Measurements from ENCODE around the gene KRI1.
"Not testable (repeated sequence)": the region's sequence is repeated elsewhere in the genome, so short reads cannot be mapped to it uniquely, and the experiment has no call there.

The KRI1 gene

DNA sequence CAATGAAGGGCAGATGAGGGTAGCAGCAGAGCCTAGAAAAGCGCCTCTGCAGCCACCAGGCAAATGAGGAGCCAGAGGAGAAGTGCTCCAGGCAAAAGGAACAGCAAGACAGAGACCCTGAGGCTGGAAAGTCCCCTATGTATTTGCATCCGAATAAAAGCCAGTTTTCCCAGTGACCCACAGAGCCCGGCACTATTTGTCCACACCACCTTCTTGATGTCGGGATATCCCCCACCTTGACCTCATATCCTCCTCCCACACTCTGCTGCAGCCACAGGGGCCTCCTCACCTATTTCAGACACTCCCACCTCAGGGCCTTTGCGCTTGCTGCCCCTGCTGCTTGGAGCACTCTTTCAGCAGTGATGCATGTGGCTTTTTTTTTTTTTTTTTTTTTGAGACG lies 15.5 kb downstream of the KRI1 start:
- DNase-seq (ENCODE audit: low read depth), result no peak

DNA sequence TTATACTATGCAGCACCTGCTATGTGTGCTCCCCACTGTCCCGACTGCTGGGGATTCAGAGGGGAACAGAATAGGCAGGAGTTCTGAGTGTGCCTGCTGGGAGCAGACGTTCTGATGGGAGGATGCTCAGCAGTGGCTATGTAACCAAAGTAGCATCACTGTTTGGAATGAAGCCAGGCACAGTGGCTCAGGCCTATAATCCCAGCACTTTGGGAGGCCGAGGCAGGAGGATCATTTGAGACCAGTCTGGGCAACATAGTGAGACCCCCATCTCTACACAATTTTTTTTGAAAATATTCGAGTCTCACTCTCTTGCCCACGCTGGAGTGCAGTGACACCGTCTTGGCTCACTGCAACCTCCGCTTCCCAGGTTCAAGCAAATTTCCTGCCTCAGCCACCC lies 16.1 kb downstream of the KRI1 start:
- no peak for DNase-seq (ENCODE audit: low read depth)

DNA sequence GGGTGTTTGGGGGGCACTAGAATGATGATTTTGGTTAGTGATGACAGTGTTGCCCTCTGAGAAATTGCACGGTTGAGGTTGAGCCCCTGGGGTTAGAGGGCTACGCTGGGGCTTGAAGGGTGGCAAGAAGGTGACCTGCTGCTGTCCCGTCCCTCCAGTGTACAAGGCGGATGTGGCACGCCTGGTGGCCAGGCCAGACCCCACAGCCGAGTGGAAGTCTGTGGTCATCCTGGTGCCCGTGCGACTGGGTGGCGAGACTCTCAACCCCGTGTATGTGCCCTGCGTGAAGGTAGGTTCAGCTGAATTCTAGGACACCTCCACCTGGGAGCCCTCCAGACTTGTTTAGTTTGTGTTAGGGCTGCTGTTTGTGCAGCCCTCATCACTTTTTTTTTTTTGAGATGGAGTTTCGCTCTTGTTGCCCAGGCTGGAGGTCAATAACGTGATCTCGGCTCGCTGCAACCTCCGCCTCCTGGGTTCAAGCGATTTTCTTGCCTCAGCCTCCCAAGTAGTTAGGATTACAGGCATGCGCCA lies 17.0 kb downstream of the KRI1 start:
- DNase-seq (ENCODE audit: low read depth), result no peak

- DNase-seq (ENCODE audit: low read depth), result no peak
These were observed 19.0 kb downstream of the KRI1 start for GRCh38 chr19:10546817-10547216.

DNA sequence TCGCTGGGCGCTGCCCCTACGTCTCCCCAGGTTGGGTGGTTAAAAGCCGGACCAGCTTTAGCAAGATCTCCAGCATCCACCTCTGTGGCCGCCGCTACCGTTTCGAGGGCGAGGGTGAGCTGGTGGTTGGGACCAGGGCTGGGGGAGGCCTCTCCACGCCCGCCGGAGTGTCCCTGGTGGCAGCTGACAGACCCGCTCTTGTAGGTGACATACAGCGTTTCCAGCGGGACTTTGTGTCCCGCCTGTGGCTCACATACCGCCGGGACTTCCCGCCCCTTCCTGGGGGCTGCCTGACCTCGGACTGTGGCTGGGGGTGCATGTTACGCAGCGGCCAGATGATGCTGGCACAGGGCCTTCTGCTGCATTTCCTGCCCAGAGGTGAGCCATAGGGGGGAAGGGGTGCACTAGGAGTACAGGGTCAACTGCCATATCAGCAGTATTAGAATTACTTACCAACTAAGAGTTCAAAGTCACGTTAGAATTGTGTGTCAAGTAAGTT lies 21.0 kb downstream of the KRI1 start:
- DNase-seq (ENCODE audit: low read depth), result no peak

DNA sequence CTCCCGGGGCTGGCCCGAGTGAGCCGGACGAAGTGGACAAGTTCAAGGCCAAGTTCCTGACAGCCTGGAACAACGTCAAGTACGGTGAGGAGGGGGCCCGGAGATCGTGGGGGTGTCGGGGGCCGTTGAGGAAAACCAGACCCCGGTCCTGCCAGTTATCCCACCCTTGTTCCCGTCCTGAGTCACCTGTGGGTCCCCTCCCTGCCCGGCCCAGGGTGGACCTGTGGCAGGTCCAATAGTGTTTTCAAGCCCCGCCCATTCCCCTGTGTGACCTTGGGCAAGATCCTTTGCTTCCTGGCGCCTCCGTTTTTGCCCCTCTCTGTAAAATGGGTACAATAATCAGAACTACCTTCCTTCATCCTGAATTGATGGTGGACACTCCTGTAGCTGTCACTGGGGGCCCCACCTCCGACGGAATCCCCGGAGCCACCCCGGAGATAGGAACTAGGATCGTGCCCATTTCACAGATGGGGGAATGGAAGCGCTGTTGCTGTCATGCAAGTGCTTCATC lies 21.5 kb downstream of the KRI1 start:
- DNase-seq (ENCODE audit: low read depth), result no peak

- DNase-seq (ENCODE audit: low read depth), result peak; percentile 76
These were observed 22.2 kb downstream of the KRI1 start, which contains the start of gene ATG4D for GRCh38 chr19:10543420-10544241. Gene ATG4D (plus strand): TSS chr19:10543904. CDS start chr19:10544091, 187 bp downstream.

DNA sequence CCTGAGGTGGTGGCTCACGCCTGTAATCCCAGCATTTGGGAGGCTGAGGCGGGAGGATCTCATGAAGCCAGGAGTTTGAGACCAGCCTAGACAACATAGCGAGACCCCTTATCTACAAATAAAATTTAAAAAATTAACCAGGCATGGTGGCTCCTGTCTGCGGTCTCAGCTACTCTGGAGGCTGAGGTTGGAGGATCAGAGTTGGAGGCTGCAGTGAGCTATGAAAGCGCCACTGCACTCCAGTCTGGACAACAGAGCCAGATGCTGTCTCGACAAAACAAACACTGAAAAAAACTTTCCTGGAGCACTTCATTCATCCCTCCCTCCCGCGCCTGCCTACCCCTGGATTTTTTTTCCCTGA lies 22.8 kb downstream of the KRI1 start:
- DNase-seq (ENCODE audit: low read depth), result no peak

GRCh38 chr19:10539016-10539415 lies 26.8 kb downstream of the KRI1 start:
- not testable (repeated sequence) for DNase-seq (ENCODE audit: low read depth)

DNA sequence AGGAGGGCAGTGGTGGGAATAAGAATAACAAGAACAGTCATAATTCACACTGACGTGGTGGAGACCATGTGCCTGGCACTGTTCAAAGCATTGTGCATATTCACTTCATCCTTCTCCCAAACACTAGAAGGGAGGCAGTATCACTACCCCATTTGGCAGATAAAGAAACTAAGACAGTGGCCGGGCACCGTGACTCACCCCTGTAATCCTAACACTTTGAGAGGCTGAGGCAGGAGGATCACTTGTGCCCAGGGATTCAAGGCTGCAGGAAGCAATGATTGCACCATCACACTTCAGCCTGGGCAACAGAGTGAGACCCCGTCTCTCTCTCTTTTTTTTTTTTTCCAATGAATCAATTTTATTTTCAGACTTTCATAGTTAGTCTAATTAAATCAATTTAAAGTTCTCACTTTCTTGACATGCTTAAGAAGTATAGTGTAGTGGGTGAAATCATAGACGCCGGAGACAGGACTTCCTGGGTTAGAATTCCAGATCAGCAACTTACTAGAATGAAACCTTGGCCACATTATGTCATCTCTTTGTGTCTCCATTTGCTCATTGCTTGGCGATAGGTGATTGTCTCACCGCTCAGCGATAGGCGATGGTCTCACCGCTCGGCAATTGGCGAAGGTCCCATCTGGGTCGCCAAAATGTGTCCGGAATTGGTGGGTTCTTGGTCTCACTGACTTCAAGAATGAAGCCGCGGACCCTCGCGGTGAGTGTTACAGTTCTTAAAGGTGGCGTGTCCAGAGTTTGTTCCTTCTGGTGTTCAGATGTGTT lies 27.4 kb downstream of the KRI1 start:
- DNase-seq (ENCODE audit: low read depth), result no peak

DNA sequence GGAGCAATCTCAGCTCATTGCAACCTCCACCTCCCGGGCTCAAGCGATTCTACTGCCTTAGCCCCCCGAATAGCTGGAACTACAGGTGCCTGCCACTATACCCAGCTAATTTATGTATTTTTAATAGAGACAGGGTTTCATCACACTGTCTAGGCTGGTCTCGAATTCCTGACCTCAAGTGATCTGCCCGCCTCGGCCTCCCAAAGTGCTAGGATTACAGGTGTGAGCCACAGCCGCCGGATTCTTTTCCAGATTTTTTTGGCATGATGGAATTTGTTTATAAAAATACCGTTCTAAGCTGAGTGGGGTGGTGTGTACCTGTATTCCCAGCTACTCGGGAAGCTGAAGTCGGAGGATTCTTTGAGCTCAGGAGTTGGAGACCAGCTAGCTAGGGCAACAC lies 28.1 kb downstream of the KRI1 start:
- no peak for DNase-seq (ENCODE audit: low read depth)

DNA sequence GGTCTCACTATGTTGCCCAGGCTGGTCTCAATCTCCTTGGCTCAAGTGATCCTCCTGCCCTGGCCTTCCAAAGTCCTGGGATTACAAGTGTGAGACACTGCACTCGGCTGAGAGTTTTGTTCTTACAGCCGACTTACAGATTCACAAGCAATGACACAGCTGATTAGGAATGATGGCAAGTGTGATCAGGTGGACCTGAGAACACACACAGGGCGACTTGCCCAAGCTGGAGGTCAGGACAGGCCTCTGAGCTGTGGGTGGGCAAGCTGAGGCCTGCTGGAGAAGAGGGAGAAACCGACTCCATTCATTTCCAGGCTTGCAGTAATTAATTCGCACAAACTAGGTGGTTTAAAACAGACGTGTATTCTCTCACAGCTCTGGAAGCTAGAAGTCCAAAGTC lies 30.2 kb downstream of the KRI1 start:
- peak; percentile 29 for DNase-seq (ENCODE audit: low read depth)

DNA sequence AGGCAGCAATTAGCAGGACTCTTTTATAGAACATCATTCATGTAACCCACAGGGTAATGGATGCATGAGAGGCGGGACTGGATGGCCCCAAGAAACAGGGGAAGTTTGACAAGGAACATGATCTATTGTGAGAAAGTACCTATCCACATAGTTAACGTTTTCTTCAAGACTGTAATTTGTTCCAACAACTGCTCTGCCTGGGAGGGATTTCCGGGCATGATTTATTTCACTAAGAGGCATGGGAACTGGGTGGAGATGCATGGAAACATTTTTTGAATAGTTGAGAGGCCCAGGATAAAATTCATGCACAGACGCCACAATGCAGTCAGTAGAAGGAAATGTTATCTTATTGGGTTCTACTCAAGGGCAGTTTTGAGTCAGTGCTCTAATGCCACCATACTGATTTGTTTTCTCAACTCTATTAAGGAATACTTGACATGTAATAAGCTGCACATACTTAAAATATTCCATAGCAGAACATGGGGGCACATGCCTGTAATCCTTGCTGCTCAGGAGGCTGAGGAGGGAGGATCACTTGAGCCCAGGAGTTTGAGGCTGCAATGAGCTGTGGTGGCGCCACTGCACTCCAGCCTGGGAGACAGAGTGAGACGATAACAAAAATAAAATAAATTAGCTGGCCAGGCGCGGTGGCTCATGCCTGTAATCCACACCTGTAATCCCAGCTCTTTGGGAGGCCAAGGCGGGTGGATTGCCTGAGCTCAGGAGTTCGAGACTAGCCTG lies 32.0 kb downstream of the KRI1 start:
- peak; percentile 98 for DNase-seq (ENCODE audit: low read depth)

- no peak for DNase-seq (ENCODE audit: low read depth)
These were observed 33.4 kb downstream of the KRI1 start for GRCh38 chr19:10532457-10532856.

GRCh38 chr19:10526887-10527286 lies 38.9 kb downstream of the KRI1 start:
- not testable (repeated sequence) for DNase-seq (ENCODE audit: low read depth)

DNA sequence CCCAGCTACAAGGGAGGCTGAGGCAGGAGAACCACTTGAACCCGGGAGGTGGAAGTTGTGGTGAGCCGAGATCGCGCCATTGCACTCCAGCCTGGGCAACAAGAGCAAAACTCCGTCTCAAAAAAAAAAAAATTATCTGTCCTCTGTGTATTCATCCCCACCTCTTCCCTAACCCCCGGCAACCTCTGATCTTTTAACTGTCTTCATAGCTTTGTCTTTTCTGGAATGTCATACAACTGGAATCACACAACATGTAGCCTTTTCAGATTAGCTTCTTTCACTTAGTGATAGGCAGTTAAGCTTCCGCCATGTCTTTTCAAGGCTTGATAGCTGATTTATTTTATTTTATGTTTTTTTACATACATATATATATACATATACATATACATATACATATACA lies 40.2 kb downstream of the KRI1 start:
- no peak for DNase-seq (ENCODE audit: low read depth)

DNA sequence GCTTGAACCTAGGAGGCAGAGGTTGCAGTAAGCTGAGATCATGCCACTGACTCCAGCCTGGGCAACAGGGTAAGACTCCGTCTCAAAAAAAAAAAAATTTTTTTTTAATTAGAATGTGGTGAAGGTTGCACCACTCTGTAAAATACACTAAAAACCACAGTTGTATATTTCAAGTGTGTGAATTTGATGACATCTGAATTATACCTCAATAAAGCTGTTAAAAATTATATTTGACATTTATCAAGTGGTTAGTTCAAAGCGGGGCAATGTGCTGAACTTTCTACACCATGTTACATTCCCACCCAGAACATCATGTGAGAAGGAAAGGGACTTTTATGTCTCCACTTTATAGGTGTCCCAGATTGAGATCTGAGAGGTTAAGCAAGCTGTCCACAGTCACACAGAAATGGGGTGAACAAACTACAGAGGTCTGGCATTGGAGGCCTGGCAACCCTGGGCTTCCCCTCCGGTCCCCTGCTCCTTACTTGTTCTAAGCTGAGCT lies 42.6 kb downstream of the KRI1 start:
- DNase-seq (ENCODE audit: low read depth), result no peak

DNA sequence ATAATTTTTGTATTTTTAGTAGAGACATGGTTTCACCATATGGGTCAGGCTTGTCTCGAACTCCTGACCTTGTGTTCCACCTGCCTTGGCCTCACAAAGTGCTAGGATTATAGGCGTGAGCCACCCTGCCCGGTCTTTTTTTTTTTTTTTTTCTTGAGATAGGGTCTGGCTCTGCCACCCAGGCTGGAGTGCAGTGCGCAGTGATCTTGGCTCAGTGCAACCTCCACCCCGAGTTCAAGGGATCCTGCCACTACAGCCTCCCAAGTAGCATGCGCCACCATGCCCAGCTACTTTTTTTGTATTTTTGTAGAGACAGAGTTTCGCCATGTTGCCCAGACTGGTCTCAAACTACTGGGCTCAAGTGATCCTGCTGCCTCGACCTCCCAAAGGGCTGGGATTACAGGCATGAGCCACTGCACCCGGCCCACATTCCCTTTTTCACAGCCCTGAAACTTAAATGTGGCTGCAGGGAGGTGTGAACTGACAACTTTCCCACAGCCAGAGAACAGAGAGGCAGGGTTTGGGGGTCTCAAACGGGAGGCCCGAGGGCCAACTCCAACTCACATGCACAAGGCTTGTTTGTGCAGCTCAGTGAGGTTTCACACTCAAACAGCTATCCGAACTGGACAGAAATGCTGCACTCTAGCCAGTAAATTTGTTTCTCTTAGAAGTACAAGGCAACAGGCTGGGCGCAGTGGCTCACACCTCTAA lies 44.2 kb downstream of the KRI1 start:
- DNase-seq (ENCODE audit: low read depth), result no peak

DNA sequence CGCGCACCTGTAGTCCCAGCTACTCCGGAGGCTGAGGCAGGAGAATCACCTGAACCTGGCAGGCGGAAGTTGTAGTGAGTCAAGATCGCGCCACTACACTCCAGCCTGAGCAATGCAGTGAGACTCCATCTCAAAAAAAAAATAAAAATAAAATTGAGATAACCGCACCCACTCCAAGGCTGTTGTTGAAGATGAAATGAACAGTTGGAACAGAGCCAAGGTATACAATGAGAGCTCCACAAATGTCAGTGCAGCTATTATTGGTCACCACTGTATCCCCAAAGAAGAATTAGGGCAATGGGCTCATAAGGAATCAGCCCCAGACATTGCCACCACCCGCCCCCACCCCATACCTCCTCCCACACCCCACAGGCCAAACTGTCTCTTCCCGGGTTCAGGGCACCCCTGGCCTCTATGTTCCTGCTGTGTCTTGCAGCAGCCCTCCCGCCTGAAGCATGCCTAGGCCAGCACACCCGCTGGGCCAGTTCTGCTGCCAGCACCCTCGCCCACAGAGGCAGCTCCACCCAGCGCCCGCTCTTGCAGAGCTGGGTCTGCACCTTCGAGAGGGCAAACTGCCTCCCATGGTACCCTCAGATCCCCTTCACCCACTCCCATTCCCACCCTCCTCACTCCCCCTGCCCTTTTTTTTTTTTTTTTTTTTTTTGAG lies 45.0 kb downstream of the KRI1 start:
- DNase-seq (ENCODE audit: low read depth), result no peak

DNA sequence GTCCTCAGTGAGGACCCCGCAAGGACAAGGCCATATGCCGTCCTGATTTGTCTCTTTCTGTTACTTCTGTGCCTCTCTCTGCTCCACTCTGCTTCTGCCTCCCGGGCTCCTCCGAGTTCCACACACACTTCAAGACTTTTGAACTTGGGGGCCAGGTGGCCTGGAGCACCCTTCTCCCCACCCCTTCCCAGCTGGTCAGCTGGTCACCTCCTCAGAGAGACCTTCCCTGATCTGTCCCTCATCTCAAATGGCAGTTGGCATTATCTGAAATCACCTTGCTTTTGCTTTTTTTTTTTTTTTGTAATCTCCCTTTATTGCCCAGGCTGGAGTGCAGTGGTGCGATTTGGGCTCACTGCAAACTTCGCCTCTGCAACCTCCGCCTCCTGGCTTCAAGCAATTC lies 46.4 kb downstream of the KRI1 start:
- no peak for DNase-seq (ENCODE audit: low read depth)

All from EH (cell line).